ENCODE data around the gene USHBP1. TPM values are rescaled to one million over a fixed set of nuclear protein-coding genes. Genes with fewer than 3 reads are reported as not detected.

The USHBP1 gene
- total and polyA plus RNA-seq, 2 of the 4 experiments (the other 2 are of a cell fraction), result not detected

- H3K4ac ChIP-seq (ENCODE audit: low read depth, low read length), result no peak overlapping the region
- no peak overlapping the region for H4K8ac ChIP-seq (ENCODE audit: low read depth in 2 of 2, low read length in 2 of 2)
- H3K27me3 ChIP-seq (ENCODE audit: control insufficient read depth, insufficient read depth, low read length), result no peaks in the 10 kb centered on the region
- TF ChIP-seq RFX5 (IDR thresholded peaks at IDR 0.05; ENCODE audit: low read depth, low read length), result no peak
- no peak for TF ChIP-seq POLR2A (IDR thresholded peaks at IDR 0.05; ENCODE audit: low read depth, low read length)
- TF ChIP-seq USF2 (IDR thresholded peaks at IDR 0.05; ENCODE audit: low read depth, low read length), result no peak
- no peak for TF ChIP-seq MAFK (IDR thresholded peaks at IDR 0.05; ENCODE audit: low read depth, low read length)
- TF ChIP-seq, protein P1, sequence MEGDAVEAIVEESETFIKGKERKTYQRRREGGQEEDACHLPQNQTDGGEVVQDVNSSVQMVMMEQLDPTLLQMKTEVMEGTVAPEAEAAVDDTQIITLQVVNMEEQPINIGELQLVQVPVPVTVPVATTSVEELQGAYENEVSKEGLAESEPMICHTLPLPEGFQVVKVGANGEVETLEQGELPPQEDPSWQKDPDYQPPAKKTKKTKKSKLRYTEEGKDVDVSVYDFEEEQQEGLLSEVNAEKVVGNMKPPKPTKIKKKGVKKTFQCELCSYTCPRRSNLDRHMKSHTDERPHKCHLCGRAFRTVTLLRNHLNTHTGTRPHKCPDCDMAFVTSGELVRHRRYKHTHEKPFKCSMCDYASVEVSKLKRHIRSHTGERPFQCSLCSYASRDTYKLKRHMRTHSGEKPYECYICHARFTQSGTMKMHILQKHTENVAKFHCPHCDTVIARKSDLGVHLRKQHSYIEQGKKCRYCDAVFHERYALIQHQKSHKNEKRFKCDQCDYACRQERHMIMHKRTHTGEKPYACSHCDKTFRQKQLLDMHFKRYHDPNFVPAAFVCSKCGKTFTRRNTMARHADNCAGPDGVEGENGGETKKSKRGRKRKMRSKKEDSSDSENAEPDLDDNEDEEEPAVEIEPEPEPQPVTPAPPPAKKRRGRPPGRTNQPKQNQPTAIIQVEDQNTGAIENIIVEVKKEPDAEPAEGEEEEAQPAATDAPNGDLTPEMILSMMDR (conservative IDR thresholded peaks at IDR 0.05; ENCODE audit: low read depth, low read length), result no peak
- 100% methylated on average over 1 of the region's 5 CpGs; no CpG with 5 or more reads in 1 of the 2 experiments for WGBS, 2 experiments (ENCODE audit: extremely low coverage in 2 of 2, insufficient read length in 1 of 2)
- DNase-seq (no peak), ATAC-seq (ENCODE audit: low read depth) (no peak)
- no peak overlapping the region for H3K14ac ChIP-seq (replicated peaks; ENCODE audit: low read depth, low read length)
- H4K20me1 ChIP-seq (ENCODE audit: insufficient read depth, low read length), result peaks cover 7% of the 10 kb centered on the region; the same call in 1 of the 2 replicates
- no peak overlapping the region for H3K23ac ChIP-seq (ENCODE audit: low read depth, low read length)
- H3K18ac ChIP-seq (ENCODE audit: low read depth, low read length), result no peak overlapping the region
- H3K4me2 ChIP-seq (ENCODE audit: low read depth, low read length), result no peak overlapping the region
- H4K91ac ChIP-seq (ENCODE audit: insufficient read depth, low read depth, low read length), result no peak overlapping the region
- no peak overlapping the region for H2BK5ac ChIP-seq (ENCODE audit: low read depth, low read length, poor library complexity, severe bottlenecking)
- intact Hi-C loops (cut with micrococcal nuclease) (no loop called here), dilution Hi-C loops (cut with HindIII; ENCODE audit: low sequenced_read_pairs, unreplicated experiment) (no loop called here), in situ Hi-C loops (cut with MboI; ENCODE audit: low sequenced_read_pairs) (no loop called here)
- no peak overlapping the region for H3K9ac ChIP-seq (ENCODE audit: low read depth, low read length)
- H3K9me1 ChIP-seq (ENCODE audit: insufficient read depth, low read length), result peaks cover 15% of the 10 kb centered on the region
- no peak overlapping the region for H2BK15ac ChIP-seq (ENCODE audit: low read depth, low read length)
- no peaks in the 10 kb centered on the region for H3K9me3 ChIP-seq (ENCODE audit: control insufficient read depth, insufficient read depth, low read length)
- H4K5ac ChIP-seq (ENCODE audit: low read depth, low read length), result no peak overlapping the region
- peaks cover 59% of the 10 kb centered on the region for H3K36me3 ChIP-seq (ENCODE audit: control insufficient read depth, insufficient read depth, low read length)
- CTCF ChIA-PET, result no interaction called here
- H3K56ac ChIP-seq (ENCODE audit: extremely low read depth, insufficient read depth, low read length), result no peak overlapping the region
- peaks cover 11% of the 10 kb centered on the region for H3K4me1 ChIP-seq (ENCODE audit: control insufficient read depth, insufficient read depth, low read length)
- peaks cover 16 to 31% of the 10 kb centered on the region in 2 experiments; a peak in 3 of 4 replicates for H3K79me1 ChIP-seq (ENCODE audit: low read depth in 1 of 2, low read length in 2 of 2)
- no peak overlapping the region for H3K4me3 ChIP-seq (ENCODE audit: insufficient read depth, low read depth, low read length)
- no peak overlapping the region for H2AK5ac ChIP-seq (ENCODE audit: low read depth, low read length)
- no TSS peak for BruUV-seq (replicated peaks)
- H3K27ac ChIP-seq (ENCODE audit: insufficient read depth, low read length), result no peak overlapping the region
- no peak overlapping the region for H2AFZ ChIP-seq (replicated peaks; ENCODE audit: low read length, poor library complexity)
- POLR2A ChIA-PET (ENCODE audit: unreplicated experiment), result no interaction called here
- no peak overlapping the region for H2BK20ac ChIP-seq (ENCODE audit: low read depth, low read length)
- no peak overlapping the region for H2AK9ac ChIP-seq (replicated peaks; ENCODE audit: low read depth, low read length, poor library complexity)
- H2BK120ac ChIP-seq (ENCODE audit: low read depth, low read length), result no peak overlapping the region
Observed at GRCh38 chr19:17213334-17213733, 51.2 kb downstream of the USHBP1 start.
